Measurements from ENCODE around the gene OBSCN.
"Not testable (repeated sequence)": the region's sequence is repeated elsewhere in the genome, so short reads cannot be mapped to it uniquely, and the experiment has no call there.

The OBSCN gene

DNA sequence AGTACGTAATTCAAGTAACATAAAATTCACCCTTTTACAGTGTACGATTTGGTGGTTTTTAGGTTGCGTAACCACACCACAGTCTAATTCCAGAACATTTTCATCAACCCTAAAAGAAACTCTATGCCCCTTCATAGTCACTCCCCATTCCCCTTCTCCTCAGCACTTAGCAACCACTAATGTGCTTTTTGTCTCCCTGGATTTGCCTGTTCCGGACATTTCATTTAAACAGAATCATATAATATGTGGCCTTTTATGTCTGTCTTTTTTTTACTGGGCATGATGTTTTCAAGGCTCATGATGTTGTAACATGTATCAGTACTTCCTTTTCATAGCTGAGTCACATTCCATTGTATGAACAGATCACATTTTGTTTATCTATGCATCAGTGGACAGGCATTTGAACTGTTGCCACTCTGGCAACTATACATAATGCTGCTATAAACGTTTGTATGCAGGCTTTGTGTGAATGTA lies 20.8 kb downstream of the OBSCN start:
- DNase-seq, result peak; percentile 91

DNA sequence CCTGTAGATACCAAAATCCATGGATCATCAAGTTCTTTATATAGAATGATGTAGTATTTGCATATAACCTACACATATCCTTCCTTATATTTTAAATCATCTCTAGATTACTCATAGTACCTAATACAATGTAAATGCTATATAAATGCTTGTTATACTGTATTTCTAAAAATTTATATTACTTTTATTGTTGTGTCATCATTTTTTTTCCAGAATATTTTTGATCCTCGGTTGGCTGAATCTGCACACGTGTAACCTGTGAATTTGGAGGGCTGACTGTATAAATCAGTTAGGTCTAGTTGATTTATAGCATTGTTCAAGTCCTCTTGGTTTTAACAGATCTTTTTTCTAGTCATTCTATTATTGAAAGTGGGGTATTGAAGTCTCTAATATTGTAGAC lies 23.3 kb downstream of the OBSCN start:
- no peak for DNase-seq

DNA sequence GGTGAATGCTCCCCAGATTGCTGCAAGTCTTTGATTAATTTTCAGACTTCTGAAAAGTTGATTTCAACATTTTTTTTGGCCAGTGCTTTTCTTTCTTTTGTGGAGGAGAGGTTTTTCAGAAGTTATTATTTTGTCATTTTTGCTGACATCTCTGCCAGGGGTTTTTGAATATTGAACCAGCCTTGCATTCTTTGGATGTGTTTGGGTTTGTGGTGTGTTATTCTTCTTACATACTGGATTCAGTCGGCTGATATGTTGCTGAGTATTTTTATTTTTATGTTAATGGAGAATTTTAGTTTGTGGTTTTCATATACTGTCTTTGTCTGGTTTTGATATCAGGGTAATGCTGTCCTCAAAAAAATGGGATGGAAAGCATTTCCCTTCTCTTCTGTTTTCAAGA lies 25.3 kb downstream of the OBSCN start:
- DNase-seq, result no peak

DNA sequence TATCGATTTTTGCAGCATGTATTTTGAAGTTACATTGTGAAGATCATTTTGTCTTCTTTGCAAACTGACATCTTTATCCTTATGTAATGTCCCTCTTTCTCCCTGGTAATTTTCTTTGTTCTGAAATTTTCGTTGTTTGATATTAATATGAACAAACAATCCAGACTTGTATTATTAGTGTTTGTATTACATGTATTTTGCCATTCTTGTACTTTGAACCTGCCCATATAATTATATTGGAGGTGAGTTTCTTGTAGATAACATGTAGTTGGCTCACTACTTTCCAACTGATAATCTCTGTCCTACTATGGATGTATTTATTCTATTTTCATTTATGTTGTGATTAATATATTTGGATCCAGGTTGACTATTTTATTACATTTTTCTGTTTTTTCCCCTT lies 27.1 kb downstream of the OBSCN start:
- no peak for DNase-seq

DNA sequence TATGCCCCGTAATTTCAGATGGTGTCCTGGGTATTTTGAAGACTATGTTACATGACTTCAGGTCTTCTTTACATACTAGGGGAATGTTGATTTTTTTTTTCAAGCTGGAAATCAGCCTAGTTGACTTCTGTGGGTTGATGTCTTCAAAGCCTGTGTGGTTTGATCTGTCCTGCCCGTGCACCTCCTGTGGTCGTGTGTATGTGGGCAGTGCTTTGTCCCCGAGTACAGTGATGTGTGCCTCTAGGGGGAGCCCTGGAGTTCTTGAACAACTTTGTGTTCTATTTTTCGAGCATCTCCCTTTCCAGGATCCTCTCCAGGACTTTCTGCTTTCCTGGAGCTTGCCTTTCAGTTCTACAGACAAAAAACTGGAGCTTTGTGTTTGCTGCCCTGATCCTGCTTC lies 28.9 kb downstream of the OBSCN start:
- DNase-seq, result no peak

DNA sequence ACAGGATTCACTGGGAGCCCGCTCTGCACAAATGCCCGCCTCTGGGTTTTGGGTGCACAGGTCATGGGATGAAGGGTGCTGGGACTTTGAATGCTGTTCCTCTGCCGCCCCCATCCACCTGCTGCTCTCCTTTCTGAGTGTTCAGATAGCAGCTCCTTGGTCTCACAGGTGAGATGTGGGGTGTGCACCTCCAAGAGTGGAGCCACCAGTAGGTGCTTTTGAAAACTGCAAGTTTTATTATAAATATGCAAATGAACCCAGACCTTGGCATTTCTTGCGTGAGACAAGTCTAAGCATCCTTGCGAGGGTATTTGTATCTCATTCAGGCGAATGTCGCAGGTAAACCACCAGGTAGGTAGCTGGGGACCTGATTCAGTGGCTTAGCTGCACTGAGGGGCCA lies 30.2 kb downstream of the OBSCN start:
- DNase-seq, result no peak

DNA sequence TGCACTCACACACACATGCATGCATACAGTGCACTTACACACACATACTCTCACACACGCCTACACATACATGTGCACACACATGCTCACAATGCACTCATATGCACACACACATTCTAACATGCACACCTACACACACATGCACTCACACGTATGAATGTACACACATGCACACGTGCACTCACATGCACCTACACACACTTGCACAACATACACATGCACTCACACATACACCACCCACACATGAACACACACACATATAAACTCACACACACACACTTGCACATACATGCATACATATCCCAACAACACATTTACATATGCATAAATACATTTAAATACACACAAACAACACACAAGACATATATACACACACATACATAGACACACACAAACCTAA lies 30.6 kb downstream of the OBSCN start:
- DNase-seq, result no peak

DNA sequence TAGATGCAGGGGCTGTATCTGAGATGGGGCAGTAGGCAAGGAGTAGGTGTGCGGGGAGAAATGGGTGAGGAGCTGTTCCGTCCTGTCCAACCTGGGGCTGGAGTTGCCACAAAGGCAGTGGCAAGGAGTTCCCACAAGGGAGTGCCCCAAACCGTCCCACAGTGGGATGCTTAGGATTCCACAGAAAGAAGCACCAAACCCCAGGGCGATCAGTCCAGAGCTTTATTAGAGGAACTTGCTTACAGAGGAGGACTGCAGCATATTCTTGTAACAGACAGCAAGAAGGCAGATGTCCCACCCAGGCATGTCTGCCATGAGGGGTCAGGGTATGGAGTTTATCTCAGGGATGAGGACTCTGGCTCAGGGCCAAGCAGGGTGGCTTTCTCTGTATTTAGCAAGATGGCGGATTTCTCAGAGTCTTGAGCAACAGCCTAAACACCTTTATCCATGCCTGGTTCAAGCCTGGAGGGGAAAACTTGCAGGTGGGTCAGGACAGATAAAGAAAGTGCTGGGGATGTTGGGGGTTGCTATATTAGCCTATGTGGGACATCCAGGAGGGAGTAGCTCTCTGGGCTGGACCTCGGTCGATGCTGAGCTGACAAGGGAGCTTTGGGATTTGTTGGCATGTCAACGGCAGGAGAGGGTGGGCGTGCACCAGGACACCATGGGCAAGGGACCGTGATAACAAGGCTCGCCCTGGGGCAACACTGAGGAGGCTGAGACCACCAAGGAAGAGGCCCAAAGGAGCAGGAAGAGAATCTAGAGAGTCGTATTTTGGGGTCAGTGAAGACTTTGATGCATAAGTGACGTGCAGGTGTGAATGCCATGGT lies 32.8 kb downstream of the OBSCN start:
- DNase-seq, result no peak

DNA sequence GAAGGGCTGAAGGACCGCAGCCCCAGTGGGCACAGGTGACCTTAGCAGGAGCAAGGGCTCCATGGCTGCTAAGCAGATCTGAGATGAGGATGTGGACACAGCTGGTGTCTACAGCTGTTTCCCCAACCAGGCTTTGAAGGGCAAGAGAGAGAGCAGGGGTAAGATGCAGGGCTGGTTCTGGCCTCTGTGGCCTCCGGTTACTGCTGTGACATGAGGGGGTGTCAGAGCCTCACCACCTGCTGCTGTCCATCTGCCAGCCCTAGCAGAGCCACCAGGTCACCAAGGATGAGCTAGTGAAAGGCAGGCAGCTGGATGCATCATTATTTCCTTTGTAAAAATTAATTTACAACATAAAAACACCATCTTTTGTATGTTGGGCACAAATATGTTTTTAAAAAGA lies 33.4 kb downstream of the OBSCN start:
- no peak for DNase-seq

DNA sequence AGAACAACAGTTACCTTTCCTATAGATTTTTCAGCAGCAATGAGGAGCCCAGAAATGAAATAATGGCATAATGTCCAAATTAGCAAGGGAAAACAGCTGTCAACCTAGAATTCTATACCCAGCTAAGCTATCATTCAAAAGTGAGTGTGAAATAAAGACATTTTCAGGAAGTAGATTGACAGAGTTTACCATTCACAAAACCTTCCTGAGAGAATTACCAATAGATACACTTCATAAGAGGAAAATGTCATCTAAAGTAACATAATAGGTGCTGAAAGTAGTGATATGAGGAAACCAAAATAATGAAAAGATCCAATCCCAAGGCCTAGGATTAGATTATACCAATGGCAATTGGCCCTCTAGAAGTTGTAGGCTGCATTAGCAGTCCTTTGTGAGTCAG lies 34.6 kb downstream of the OBSCN start:
- DNase-seq, result no peak

DNA sequence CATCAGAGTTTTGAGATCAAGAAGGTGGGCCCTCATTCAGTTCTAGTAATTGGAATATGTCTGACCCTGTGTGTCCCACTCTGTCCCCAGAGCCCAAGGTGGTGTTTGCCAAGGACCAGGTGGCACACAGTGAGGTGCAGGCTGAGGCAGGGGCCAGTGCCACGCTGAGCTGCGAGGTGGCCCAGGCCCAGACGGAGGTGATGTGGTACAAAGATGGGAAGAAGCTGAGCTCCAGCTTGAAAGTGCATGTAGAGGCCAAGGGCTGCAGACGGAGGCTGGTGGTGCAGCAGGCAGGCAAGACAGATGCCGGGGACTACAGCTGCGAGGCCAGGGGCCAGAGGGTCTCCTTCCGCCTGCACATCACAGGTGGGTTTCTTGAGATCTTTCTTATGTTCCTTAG lies 35.2 kb downstream of the OBSCN start:
- no peak for DNase-seq

DNA sequence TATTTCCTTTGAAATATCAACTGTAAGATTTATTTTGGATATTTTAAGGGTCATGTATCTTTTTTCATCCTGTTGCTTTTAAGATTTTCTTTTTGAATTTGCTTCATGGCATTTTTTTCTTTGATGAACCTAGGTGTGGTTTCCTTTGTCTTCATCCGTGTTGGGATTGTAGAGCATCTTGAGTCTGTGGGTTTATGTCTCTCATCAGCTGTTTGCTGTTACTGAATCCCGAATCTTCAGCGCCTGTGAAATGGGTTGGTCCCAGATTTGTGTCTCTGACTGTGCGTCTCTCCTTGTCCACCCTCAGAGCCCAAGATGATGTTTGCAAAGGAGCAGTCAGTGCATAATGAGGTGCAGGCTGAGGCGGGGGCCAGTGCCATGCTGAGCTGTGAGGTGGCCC lies 36.1 kb downstream of the OBSCN start:
- not testable (repeated sequence) for DNase-seq

DNA sequence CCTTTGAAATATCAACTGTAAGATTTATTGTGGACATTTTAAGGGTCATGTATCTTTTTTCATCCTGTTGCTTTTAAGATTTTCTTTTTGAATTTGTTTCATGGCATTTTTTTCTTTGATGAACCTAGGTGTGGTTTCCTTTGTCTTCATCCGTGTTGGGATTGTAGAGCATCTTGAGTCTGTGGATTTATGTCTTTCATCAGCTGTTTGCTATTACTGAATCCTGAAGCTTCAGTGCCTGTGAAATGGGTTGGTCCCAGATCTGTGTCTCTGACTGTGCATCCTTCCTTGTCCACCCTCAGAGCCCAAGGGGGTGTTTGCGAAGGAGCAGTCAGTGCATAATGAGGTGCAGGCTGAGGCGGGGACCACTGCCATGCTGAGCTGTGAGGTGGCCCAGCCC lies 37.3 kb downstream of the OBSCN start:
- no peak for DNase-seq

DNA sequence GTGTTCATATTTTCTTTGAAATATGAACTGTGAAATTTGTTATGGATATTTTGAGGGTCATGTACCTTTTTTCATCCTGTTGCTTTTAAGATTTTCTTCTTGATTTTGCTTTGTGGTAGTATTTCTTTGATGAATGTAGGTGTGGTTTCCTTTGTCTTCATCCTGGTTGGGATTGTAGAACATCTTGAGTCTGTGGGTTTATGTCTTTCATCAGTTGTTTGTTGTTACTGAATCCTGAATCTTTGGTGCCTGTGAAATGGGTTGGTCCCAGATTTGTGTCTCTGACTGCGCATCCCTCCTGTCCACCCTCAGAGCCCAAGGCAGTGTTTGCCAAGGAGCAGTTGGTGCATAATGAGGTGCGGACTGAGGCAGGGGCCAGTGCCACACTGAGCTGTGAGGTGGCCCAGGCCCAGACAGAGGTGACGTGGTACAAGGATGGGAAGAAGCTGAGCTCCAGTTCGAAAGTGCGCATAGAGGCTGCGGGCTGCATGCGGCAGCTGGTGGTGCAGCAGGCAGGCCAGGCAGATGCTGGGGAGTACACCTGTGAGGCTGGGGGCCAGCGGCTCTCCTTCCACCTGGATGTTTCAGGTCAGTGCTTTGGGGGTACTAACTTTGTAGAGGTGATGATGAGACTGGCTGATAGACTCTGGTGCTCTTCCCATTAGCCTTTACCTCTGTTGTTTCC lies 38.5 kb downstream of the OBSCN start:
- no peak for DNase-seq

DNA sequence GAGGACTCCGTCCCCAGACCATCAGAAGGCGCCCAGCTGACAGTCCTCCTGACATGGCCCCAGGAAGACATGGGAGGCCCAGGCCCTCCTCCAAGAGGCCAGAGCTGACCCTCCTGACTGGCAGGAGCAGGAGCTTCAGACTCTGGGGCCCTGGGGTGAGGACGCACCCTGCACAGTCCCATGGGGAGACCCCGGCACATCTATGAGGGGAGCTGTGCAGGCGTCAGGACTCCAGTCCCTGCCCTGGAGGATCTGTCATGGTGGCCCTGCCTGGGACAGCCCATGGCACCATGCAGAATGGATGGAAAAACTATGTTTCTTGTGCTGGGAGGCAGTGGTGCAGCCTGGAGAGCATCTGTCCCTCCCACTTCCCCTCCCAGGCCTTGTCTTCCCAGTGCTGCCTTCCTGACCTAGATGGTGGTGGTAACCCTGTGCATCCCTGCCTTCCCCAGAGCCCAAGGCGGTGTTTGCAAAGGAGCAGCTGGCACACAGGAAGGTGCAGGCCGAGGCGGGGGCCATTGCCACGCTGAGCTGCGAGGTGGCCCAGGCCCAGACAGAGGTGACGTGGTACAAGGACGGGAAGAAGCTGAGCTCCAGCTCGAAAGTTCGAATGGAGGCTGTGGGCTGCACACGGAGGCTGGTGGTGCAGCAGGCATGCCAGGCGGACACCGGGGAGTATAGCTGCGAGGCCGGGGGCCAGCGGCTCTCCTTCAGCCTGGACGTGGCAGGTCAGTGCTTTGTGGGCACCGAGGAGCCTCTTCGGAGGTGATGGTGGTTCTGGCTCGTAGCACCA lies 41.9 kb downstream of the OBSCN start:
- DNase-seq, result no peak

DNA sequence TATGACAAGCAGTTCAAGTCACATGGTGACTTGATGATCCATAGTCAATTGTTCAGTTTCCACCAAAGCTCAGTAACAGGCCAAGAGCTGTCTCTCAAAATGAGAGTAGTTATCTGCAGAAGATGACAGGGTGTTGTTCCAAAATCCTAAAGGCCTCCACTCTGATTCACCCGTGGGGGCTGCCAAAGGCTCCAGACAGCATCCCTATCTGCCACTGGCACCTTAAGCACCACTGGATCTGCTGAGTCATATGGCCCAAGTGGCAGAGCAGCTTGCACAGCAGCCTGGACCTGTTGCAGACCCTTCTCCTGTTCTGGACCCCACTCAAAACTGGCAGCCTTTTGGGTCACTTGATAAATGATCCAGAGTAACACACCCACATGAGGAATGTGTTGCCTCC lies 44.6 kb downstream of the OBSCN start:
- not testable (repeated sequence) for DNase-seq

DNA sequence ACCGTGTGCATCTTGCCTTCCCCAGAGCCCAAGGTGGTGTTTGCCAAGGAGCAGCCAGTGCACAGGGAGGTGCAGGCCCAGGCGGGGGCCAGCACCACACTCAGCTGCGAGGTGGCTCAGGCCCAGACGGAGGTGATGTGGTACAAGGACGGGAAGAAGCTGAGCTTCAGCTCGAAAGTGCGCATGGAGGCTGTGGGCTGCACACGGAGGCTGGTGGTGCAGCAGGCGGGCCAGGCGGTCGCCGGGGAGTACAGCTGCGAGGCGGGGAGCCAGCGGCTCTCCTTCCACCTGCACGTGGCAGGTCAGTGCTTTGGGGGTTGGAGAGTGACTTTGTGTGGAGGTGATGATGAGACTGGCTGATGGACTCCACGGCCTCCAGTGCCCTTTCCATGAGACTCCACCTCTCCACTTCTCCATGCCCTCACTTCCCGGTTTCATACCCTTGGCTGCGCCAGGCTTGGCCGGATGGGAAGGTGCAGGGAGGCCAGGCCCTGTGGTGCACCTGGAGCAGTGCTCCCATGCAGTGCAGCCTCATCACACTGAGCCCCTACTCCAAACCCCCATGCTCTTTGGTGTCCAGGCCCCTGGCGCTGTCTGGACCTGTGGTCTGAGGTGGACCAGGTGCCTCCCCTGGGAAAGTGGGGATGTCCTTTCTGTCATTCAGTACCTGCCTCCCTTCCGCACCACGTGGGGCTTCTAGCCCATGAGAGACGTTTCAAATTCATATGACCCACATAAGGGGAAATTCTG lies 49.0 kb downstream of the OBSCN start:
- no peak for DNase-seq

DNA sequence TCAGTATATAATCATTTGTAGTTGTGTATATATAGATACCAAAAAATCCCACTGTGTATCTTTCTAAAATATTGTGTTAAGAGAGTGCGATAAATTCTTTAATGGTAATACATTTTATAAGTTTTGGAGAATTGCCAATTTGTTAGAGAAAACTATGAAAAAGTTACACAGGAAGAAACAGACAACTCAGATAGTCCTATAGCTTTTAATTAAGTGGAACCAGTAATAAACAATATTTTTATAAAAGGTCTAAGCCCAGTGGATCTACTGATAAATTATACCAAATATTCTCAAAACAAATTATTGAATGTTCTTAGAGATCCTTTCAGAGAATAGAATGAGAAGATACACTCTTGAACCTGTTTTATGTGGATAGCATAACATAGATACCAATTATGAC lies 50.6 kb downstream of the OBSCN start:
- DNase-seq, result no peak

DNA sequence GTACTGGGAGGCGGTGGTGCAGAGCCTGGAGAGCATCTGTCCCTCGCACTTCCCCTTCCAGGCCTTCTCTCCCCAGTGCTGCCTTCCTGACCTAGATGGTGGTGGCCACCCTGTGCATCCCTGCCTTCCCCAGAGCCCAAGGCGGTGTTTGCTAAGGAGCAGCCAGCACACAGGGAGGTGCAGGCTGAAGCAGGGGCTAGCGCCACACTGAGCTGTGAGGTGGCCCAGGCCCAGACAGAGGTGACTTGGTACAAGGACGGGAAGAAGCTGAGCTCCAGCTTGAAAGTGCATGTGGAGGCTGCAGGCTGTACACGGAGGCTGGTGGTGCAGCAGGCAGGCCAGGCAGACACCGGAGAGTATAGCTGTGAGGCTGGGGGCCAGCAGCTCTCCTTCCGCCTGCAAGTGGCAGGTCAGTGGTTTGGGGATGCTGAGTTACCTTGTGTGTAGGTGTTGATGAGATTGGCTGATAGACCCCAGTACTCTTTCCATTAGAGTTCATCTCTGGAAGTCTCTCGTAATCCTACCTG lies 51.6 kb downstream of the OBSCN start:
- no peak for DNase-seq

DNA sequence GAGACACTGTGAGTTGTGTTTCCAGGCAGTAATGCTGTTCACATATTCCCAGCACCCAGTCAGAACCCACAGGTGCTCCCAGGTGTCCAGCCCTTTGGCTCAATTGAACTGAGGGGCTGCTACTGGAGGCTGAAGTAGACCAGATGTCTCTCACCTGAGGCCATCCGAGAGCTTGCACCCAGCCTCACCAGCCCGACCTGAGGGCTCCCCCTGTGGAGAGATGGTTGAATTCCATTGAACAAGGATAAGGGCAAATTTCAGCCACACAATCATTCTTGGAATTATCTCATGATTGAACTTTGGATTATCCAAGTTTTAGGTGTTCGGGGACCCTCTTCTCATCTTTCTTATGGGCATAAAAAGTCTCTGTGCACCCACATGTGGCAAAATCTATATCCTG lies 52.1 kb downstream of the OBSCN start:
- DNase-seq, result no peak

DNA sequence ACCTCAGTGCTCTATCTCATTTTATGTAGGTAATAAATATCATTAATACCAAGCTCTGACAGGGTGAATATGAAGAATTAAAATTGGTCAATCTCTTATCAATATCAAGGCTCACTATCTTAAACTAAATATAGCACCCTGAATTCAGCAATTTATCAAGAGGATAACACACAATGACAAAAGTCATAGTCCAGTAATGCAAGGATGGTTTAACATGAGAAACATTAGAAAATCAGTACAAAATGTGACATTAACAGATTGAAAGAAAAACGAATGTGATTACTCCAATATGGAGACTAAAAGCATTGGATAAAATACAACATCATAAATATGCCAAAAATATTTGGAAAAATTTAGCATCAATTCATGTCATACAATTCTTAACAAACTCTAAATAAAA lies 53.9 kb downstream of the OBSCN start:
- DNase-seq, result no peak

DNA sequence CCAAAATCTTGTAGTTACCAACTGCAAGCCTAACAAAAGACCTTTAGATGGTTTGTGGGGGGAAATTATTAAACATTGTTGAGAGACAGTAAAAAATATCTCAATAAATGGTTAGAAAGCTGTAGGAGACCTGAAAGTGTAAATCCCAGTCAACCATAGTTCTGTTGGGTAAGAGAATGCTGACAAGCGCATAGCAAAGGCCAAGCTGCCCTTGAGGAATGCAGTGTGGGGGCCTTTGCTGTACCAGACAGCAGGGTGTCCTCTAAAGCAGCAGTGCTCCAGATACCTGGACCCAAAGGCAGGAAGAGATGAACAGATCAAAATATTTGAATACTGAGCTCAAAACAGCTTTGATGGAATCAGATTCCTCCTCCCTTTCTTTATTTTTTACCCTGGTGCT lies 54.6 kb downstream of the OBSCN start:
- no peak for DNase-seq

DNA sequence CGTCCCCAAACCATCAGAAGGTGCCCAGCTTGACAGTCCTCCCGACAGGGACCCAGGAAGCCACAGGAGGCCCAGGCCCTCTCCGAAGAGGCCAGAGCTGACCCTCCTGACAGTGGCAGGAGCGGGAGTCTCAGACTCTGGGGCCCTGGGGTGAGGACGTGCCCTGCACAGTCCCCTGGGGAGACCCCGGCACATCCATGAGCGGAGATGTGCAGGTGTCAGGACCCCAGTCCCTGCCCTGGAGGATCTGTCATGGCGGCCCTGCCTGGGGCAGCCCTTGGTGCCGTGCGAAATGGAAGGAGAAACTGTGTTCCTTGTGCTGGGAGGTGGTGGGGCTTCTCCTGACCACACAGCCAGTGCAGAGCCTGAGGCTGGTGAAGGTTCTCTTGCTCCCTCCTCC lies 55.8 kb downstream of the OBSCN start:
- no peak for DNase-seq

All from fibroblast of skin of right quadriceps (primary cell).